H1 (cell line): ENCODE measurements around the gene ELOF1. TPM values are rescaled to one million over a fixed set of nuclear protein-coding genes. Genes with fewer than 3 reads are reported as not detected.

Experiments used
- CTCF ChIA-PET: fragments of 300-600 bp; sonication (Branson Sonifier 250); formaldehyde crosslinking; loops from one replicate; lab custom pipeline; 2021; ENCODE audit not compliant: partially characterized antibody; lab: Charles Lee
- POLR2A ChIA-PET: fragments of 300-600 bp; sonication (Branson Sonifier 250); formaldehyde crosslinking; loops from one replicate; lab custom pipeline; 2021; ENCODE audit warnings: inconsistent platforms; ENCODE audit not compliant: partially characterized antibody; lab: Charles Lee
- DNase-seq, 2 experiments: peaks; one replicate each; pipeline versions ENCODE4 v3.0.0 to v3.0.0-alpha.2; 2010 to 2022; ENCODE audit warnings: low spot score in 2 of 2, low read depth in 1 of 2, mixed read lengths in 1 of 2
- FAIRE-seq: peaks from 2 replicates; lab custom pipeline; 2011; peaks lifted over from hg19 to GRCh38; lab: Jason Lieb, UNC
- H2AFZ ChIP-seq: 2 replicates; pipeline ENCODE4 v1.8.1; 2012; ENCODE audit warnings: low read length, inconsistent platforms
- H2AK5ac ChIP-seq: 2 replicates; pipeline ENCODE4 v1.6.1; 2013; ENCODE audit warnings: low read depth, low read length
- H2BK120ac ChIP-seq: replicated peaks from 2 replicates; pipeline ENCODE3; 2013; ENCODE audit warnings: low read depth, low read length, inconsistent platforms
- H2BK12ac ChIP-seq: 2 replicates; pipeline ENCODE4 v1.6.1; 2013; ENCODE audit warnings: low read depth, low read length
- H2BK15ac ChIP-seq: 2 replicates; pipeline ENCODE4 v1.6.1; 2013; ENCODE audit warnings: low read length
- H2BK20ac ChIP-seq: 2 replicates; pipeline ENCODE4 v1.6.1; 2013; ENCODE audit warnings: low read length
- H2BK5ac ChIP-seq: 2 replicates; pipeline ENCODE4 v1.6.1; 2013; ENCODE audit warnings: low read depth, low read length
- H3K14ac ChIP-seq: 2 replicates; pipeline ENCODE4 v1.6.1; 2013; ENCODE audit warnings: inconsistent platforms; ENCODE audit not compliant: insufficient read length
- H3K18ac ChIP-seq: 2 replicates; pipeline ENCODE4 v1.6.1; 2013; ENCODE audit warnings: low read length; ENCODE audit errors: extremely low read depth
- H3K23ac ChIP-seq: 2 replicates; pipeline ENCODE4 v1.6.1; 2013; ENCODE audit warnings: inconsistent platforms; ENCODE audit not compliant: insufficient read length
- H3K23me2 ChIP-seq: 2 replicates; pipeline ENCODE4 v1.6.1; 2013; ENCODE audit warnings: low read depth, low read length
- H3K27ac ChIP-seq: 2 replicates; pipeline ENCODE4 v1.6.1; 2011; ENCODE audit warnings: low read depth, low read length, inconsistent platforms
- H3K27me3 ChIP-seq, 4 experiments: replicated peaks in 1 of 4; 1 replicate in 1 of 4; 2 replicates in 3 of 4; pipeline versions ENCODE4 v1.6.1 to v1.8.1; 2011 to 2013; ENCODE audit warnings: low read length in 3 of 4, mild to moderate bottlenecking in 3 of 4, inconsistent platforms in 2 of 4, mixed read lengths in 2 of 4, moderate library complexity in 1 of 4; ENCODE audit not compliant: control insufficient read depth in 3 of 4, insufficient read depth in 3 of 4; ENCODE audit errors: extremely low read depth in 1 of 4
- H3K36me3 ChIP-seq, 4 experiments: 2 replicates each; pipeline versions ENCODE4 v1.6.1 to v1.8.1; 2011 to 2013; ENCODE audit warnings: mild to moderate bottlenecking in 4 of 4, low read length in 3 of 4, moderate library complexity in 2 of 4, control low read depth in 1 of 4, inconsistent platforms in 1 of 4; ENCODE audit not compliant: insufficient read depth in 4 of 4, control insufficient read depth in 2 of 4
- H3K4ac ChIP-seq: replicated peaks from 2 replicates; pipeline ENCODE3; 2013; ENCODE audit warnings: low read length, low read depth, mixed read lengths, inconsistent platforms; ENCODE audit not compliant: insufficient read length
- H3K4me1 ChIP-seq, 4 experiments: replicated peaks in 1 of 4; 1 replicate in 1 of 4; 2 replicates in 3 of 4; pipeline versions ENCODE4 v1.6.1 to v1.8.1; 2011 to 2013; ENCODE audit warnings: low read length in 3 of 4, inconsistent platforms in 2 of 4, mixed read lengths in 1 of 4; ENCODE audit not compliant: insufficient read depth in 4 of 4, control insufficient read depth in 3 of 4
- H3K4me2 ChIP-seq, 2 experiments: 2 replicates each; pipeline versions ENCODE4 v1.6.1 to v1.8.1; 2011 to 2013; ENCODE audit warnings: low read depth in 2 of 2, low read length in 2 of 2, control low read depth in 1 of 2, inconsistent platforms in 1 of 2, mild to moderate bottlenecking in 1 of 2; ENCODE audit not compliant: insufficient read depth in 1 of 2
- H3K4me3 ChIP-seq, 4 experiments: fragments of 200-600, 300-600 bp in 1 of 4; sonication (generic), shearing (Covaris generic), sonication (Bioruptor Twin) in 1 of 4; 2 replicates each; pipeline versions ENCODE4 v1.5.1 to v1.8.1; 2011 to 2016; ENCODE audit warnings: low read length in 4 of 4, low read depth in 3 of 4, control low read depth in 2 of 4, inconsistent platforms in 2 of 4, mild to moderate bottlenecking in 2 of 4, mixed read lengths in 1 of 4, moderate library complexity in 1 of 4; ENCODE audit not compliant: insufficient read depth in 2 of 4; ENCODE audit errors: extremely low read depth in 1 of 4
- H3K56ac ChIP-seq: replicated peaks from 2 replicates; pipeline ENCODE3; 2013; ENCODE audit warnings: low read depth, mild to moderate bottlenecking, mixed read lengths, low read length, inconsistent platforms; ENCODE audit not compliant: insufficient read length
- H3K79me1 ChIP-seq: 2 replicates; pipeline ENCODE4 v1.6.1; 2013; ENCODE audit warnings: low read depth, low read length, control low read depth
- H3K79me2 ChIP-seq, 2 experiments: 2 replicates each; pipeline versions ENCODE4 v1.6.1 to v1.8.1; 2012 to 2013; ENCODE audit warnings: low read length in 2 of 2, mild to moderate bottlenecking in 2 of 2, inconsistent platforms in 1 of 2; ENCODE audit not compliant: insufficient read depth in 2 of 2, control insufficient read depth in 1 of 2
- H3K9ac ChIP-seq, 4 experiments: replicated peaks in 1 of 4; 1 replicate in 1 of 4; 2 replicates in 3 of 4; pipeline versions ENCODE4 v1.6.1 to v1.8.1; 2011 to 2013; ENCODE audit warnings: low read depth in 3 of 4, low read length in 3 of 4, control low read depth in 2 of 4, mild to moderate bottlenecking in 2 of 4, moderate library complexity in 2 of 4, inconsistent platforms in 1 of 4; ENCODE audit errors: extremely low read depth in 1 of 4
- H3K9me3 ChIP-seq, 2 experiments: 2 replicates each; pipeline versions ENCODE4 v1.6.1 to v1.8.1; 2012 to 2013; ENCODE audit warnings: mild to moderate bottlenecking in 2 of 2, moderate library complexity in 2 of 2, control low read depth in 1 of 2, inconsistent platforms in 1 of 2, low read depth in 1 of 2, low read length in 1 of 2, mixed read lengths in 1 of 2; ENCODE audit not compliant: insufficient read depth in 2 of 2
- H4K20me1 ChIP-seq, 2 experiments: replicated peaks in 1 of 2; 2 replicates each; pipeline versions ENCODE3 to v1.8.1; 2011 to 2013; ENCODE audit warnings: inconsistent platforms in 2 of 2, low read length in 2 of 2, mild to moderate bottlenecking in 1 of 2; ENCODE audit not compliant: insufficient read depth in 2 of 2, control insufficient read depth in 1 of 2
- H4K5ac ChIP-seq: 2 replicates; pipeline ENCODE4 v1.6.1; 2013; ENCODE audit warnings: low read length, low read depth, mixed read lengths, inconsistent platforms; ENCODE audit not compliant: insufficient read length
- H4K8ac ChIP-seq: 2 replicates; pipeline ENCODE4 v1.8.0; 2013; ENCODE audit warnings: mild to moderate bottlenecking, moderate library complexity, low read length, inconsistent platforms; ENCODE audit not compliant: insufficient read depth; ENCODE audit errors: extremely low read depth
- H4K91ac ChIP-seq: replicated peaks from 2 replicates; pipeline ENCODE3; 2013; ENCODE audit warnings: low read length, mixed read lengths, inconsistent platforms; ENCODE audit not compliant: insufficient read length
- ATF3 ChIP-seq: IDR thresholded peaks from 2 replicates; pipeline ENCODE4 v1.6.1; 2011; ENCODE audit warnings: low read depth, mild to moderate bottlenecking, low read length; ENCODE audit not compliant: insufficient read depth
- BCL11A ChIP-seq, 2 experiments: IDR thresholded peaks; one replicate each; pipeline ENCODE4 v1.6.1; 2011; ENCODE audit warnings: low read depth in 2 of 2, low read length in 2 of 2, mild to moderate bottlenecking in 2 of 2
- CEBPB ChIP-seq: IDR thresholded peaks from 2 replicates; pipeline ENCODE4 v1.6.1; 2012; ENCODE audit warnings: low read depth, low read length
- E2F6 ChIP-seq: IDR thresholded peaks from 2 replicates; pipeline ENCODE4 v1.6.1; 2012; ENCODE audit warnings: inconsistent platforms
- EZH2 ChIP-seq: fragments of 200-600 bp; sonication (generic); IDR thresholded peaks from 2 replicates; pipeline ENCODE4 v1.7.1; 2012; ENCODE audit warnings: low read depth, mild to moderate bottlenecking, moderate library complexity, low read length, inconsistent platforms; ENCODE audit not compliant: severe bottlenecking
- HDAC2 ChIP-seq, 2 experiments: fragments of 300-600 bp in 1 of 2; sonication (generic) in 1 of 2; IDR thresholded peaks; 2 replicates each; pipeline ENCODE4 v1.6.1; 2011 to 2012; ENCODE audit warnings: low read depth in 2 of 2, low read length in 2 of 2, mild to moderate bottlenecking in 2 of 2, moderate library complexity in 2 of 2, borderline replicate concordance in 1 of 2, inconsistent platforms in 1 of 2
- KDM1A ChIP-seq: fragments of 200-600, 300-600 bp; sonication (generic); IDR thresholded peaks from 2 replicates; pipeline ENCODE4 v1.7.1; 2016; ENCODE audit warnings: mild to moderate bottlenecking, low read length, borderline replicate concordance
- PHF8 ChIP-seq: fragments of 200-600 bp; sonication (generic); conservative IDR thresholded peaks from 2 replicates; pipeline ENCODE4 v1.7.1; 2012; ENCODE audit warnings: low read depth, mild to moderate bottlenecking, inconsistent platforms, low read length, moderate library complexity
- SAP30 ChIP-seq: fragments of 300-600 bp; sonication (generic); IDR thresholded peaks from 2 replicates; pipeline ENCODE4 v1.7.1; 2012; ENCODE audit warnings: low read length, moderate library complexity, mild to moderate bottlenecking, inconsistent platforms; ENCODE audit not compliant: insufficient read depth, insufficient replicate concordance
- SIRT6 ChIP-seq: IDR thresholded peaks from one replicate; pipeline ENCODE4 v1.7.1; 2012; ENCODE audit warnings: low read length, inconsistent platforms
- SP1 ChIP-seq: IDR thresholded peaks from 2 replicates; pipeline ENCODE4 v1.6.1; 2011; ENCODE audit warnings: low read depth, low read length
- SP4 ChIP-seq: IDR thresholded peaks from 2 replicates; pipeline ENCODE4 v1.6.1; 2012; ENCODE audit warnings: low read length, inconsistent platforms
- ZNF274 ChIP-seq: IDR thresholded peaks from 2 replicates; pipeline ENCODE4 v1.7.0; 2012; ENCODE audit warnings: low read length, borderline replicate concordance; ENCODE audit errors: extremely low read depth
- WGBS, 2 experiments: shearing (Covaris generic) in 1 of 2; methylation state at CpG; one replicate each; pipeline versions ENCODE4 v1.1.6 to v1.1.7; 2013 to 2015; ENCODE audit warnings: low lambda C conversion rate in 2 of 2, mixed read lengths in 2 of 2, inconsistent platforms in 1 of 2, low coverage in 1 of 2, missing lambda C conversion rate in 1 of 2; ENCODE audit not compliant: insufficient replicate concordance in 2 of 2, insufficient coverage in 1 of 2, insufficient read length in 1 of 2; ENCODE audit errors: extremely low coverage in 1 of 2, missing lambda C conversion rate in 1 of 2; 5-methylcytosine and 5-hydroxymethylcytosine counted together
- polyA plus RNA-seq, 7 experiments: library from polyadenylated mRNA; depleted of rRNA in 3 of 7; stranded (reverse) in 5 of 7; unstranded in 2 of 7; fragments of >200 nt in 5 of 7; fragments of 200-250 nt in 2 of 7; gene quantifications; 1 replicate in 5 of 7; 2 replicates in 1 of 7; 4 replicates in 1 of 7; pipeline versions ENCODE4 v1.2.1 to v1.2.3, GENCODE V29; 2011 to 2013; ENCODE audit warnings: missing spikeins in 2 of 7, mixed read lengths in 2 of 7
- total RNA-seq: library from RNA; stranded (reverse); fragmentation: NEBNext Ultra II Directional; extraction: Animal tissue kit (Norgen Biotek cat#: 25700); gene quantifications from 2 replicates; pipeline ENCODE4 v1.2.1, GENCODE V29; 2021

Gene ELOF1
- total and polyA plus RNA-seq, 2 of the 8 experiments (the other 6 are each of a cell fraction or from before 2014, with no cell fraction given) = 84.2 to 101 TPM

GRCh38 chr19:11541238-11541637 is 17.8 kb downstream of the ELOF1 start:
- CTCF ChIA-PET = interaction anchor here (1.2 kb wide), 1 partner anchor 135 kb away, joined by 3 read pairs; no protein-coding TSS in a partner anchor
- Histone ChIP-seq H4K91ac (no peak overlapping the region), H2BK20ac (no peak overlapping the region), H2BK120ac (no peak overlapping the region), H3K23ac (no peak overlapping the region), H3K9ac (no peak overlapping the region), H3K14ac (no peak overlapping the region), H3K9me3 (no peaks in the 10 kb centered on the region), H3K18ac (no peak overlapping the region), H4K20me1 (no peaks in the 10 kb centered on the region), H3K4me2 (no peak overlapping the region), H3K36me3 (no peaks in the 10 kb centered on the region), H3K79me2 (no peaks in the 10 kb centered on the region), H3K79me1 (no peaks in the 10 kb centered on the region), H4K5ac (no peak overlapping the region), H2AFZ (no peak overlapping the region), H3K23me2 (peaks cover 5% of the 10 kb centered on the region; the same call in 1 of the 2 replicates), H3K4me3 (no peak overlapping the region), H4K8ac (no peak overlapping the region), H3K56ac (no peak overlapping the region), H3K27ac (no peak overlapping the region), H3K27me3 (no peaks in the 10 kb centered on the region), H2AK5ac (no peak overlapping the region), H3K4me1 (peaks cover 4 to 20% (median 16%) of the 10 kb centered on the region in 4 experiments), H2BK5ac (no peak overlapping the region), H2BK15ac (no peak overlapping the region), H2BK12ac (no peak overlapping the region), H3K4ac (no peak overlapping the region)
- 87% methylated on average over 3 of the region's 3 CpGs; no CpG with 5 or more reads in 1 of the 2 experiments for WGBS, 2 experiments
- POLR2A ChIA-PET = interaction anchor here (1.5 kb wide), 1 partner anchor 59 kb away, joined by 3 read pairs; no protein-coding TSS in a partner anchor
- no peak for DNase-seq
- FAIRE-seq = no peak
- TF ChIP-seq HDAC2 (IDR thresholded peaks at IDR 0.05; ENCODE audit: borderline replicate concordance in 1 of 2, low read depth in 2 of 2, low read length in 2 of 2) = peak in 1 of 2 experiments; percentile 70; a peak in 1 of 4 replicates
- no peak for TF ChIP-seq SAP30
- TF ChIP-seq ZNF274 = no peak
- TF ChIP-seq ATF3 = no peak
- no peak for TF ChIP-seq SP1
- TF ChIP-seq EZH2 = no peak
- TF ChIP-seq KDM1A = peak; percentile 86
- no peak for TF ChIP-seq SP4
- no peak for TF ChIP-seq E2F6
- TF ChIP-seq SIRT6 = no peak
- TF ChIP-seq PHF8 = no peak
- TF ChIP-seq CEBPB = no peak
- TF ChIP-seq BCL11A (IDR thresholded peaks at IDR 0.05; ENCODE audit: low read depth in 2 of 2, low read length in 2 of 2) = no peak
